CD4-positive, alpha-beta T cell treated with Interleukin-6 for 4 hours (primary cell): ENCODE results near the gene MESD.

Source experiments
- DNase-seq: peaks from one replicate; pipeline ENCODE4 v3.0.0-alpha.2; 2020; ENCODE audit warnings: mixed read lengths

The MESD gene

DNA sequence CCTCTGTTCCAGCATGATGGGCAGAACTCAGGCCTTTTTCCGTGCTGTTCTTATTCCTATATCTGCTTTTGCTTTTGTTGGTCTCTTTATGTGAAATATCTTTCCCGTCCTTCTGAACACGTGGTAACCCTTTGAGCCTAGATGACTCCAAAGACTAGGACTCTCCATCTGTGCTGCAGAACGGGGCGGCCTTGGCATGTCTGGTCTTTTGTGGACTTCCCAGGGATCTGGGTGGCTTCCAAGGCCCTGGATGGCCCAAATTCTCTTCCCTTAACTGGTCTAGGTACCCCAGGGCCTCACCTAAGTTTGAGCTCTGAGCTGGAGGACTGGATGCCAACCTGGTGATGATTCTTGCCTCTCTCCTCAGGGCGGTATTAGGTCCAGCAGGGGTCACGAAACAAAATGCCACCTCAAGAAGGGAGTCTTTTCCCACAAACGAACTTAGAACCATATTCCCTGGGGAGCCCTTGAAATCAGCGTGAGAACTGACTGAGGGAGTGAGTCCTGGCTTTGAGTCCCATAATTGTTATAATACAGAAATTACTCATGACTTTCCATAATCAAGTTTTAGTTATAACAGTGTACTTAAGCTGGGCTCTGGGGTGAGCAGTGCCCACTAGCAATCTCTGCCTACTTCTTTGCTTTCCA, 25.0 kb upstream of the MESD start:
- DNase-seq = no peak

DNA sequence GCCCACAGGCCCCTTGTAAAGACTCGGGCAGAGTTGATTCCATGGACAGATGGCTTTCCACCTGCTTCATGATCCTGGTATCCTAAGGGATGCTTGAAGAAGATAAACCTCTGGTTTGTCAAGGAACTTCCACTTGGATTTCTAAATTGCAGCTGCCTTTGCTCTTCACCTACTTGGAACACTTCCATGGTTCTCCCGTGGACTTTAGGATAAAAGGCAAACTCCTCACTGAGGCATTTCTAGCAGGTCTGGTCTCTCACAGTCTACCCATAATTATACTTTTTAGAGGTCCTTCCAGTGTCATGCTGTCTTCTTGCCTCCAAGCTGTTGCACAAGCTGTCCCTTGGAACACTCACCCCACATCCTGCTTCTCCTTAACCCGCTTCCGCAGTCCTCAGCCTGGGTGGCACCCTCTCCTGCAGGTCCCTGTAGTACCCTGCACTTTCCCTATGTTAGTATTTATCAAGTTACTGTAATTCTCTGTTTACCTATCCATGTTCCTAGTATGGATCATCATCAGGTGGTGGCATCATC, 23.8 kb upstream of the MESD start:
- no peak for DNase-seq

DNA sequence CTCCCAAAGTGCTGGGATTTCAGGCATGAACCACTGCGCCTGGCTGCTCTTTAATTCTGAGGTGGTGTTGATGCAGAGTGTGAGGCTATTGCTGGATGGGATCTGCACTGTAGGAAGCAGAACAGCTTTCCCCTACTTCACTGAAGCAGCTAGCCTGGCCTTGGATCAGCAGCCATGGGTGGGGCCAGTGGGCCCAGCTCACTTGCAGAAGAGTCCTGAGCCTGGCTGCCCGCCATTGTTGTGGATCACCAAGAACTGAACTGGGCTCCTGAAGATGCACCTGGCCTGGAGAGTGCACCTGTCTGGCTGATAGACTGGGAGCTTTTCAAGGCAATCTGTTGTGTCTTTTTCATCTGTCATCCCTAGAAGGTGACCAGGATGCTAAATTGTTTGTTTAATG, 23.0 kb upstream of the MESD start:
- DNase-seq = no peak

DNA sequence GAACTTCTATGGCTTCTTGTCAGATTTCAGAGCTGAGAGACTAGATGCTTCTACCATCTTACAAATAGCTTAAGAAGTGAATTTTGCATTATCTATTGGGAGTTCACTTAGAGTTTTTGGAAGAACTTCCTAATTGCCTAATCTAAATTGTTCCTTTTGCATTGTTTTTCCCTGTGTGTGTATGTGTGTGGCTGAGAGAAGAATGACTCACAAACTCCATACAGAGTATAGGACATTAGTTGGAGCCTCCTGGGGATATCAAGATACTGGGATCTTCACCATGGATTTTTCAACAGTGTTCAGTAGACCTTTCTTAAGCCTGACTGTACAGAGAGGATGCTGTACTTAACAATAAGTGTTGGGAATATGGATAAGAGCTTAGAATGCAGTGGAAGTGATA, 22.0 kb upstream of the MESD start:
- DNase-seq = no peak

DNA sequence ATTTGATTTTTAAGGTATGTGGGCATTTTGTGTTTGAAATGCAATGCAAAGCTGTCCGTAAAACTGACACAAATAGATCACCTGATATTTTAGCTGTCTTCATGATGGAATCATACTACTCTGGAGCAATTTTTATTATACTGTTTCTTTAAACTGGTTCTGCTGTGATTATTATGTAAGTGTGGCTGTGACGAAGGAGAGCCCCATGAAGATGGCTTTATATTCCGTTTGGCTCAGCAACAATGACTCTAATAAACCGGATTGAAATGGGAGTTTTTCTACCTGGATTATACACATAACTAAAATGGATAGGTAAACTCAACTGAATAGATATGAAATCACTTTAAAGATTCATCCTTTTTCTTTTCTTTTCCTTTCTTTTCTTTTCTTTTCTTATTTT, 20.5 kb upstream of the MESD start:
- DNase-seq = no peak

DNA sequence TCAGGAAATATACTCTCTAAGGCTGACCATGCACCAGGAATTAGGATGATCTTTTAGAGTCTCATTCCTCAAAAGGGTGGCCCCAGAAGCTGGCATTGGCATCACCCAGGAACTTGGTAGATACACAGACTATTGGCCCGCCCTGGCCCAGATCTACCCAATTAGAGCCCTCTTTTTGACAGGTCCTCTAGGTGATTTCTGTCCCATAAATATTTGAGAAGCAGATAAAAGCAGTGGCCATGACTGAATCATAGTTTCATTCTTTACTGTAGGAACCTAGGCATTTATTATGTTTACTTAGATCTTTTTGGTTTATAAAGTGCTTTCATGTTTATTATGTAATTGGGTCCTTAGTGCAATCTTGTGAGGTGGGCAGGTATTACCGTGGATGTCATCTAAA, 18.7 kb upstream of the MESD start:
- no peak for DNase-seq

DNA sequence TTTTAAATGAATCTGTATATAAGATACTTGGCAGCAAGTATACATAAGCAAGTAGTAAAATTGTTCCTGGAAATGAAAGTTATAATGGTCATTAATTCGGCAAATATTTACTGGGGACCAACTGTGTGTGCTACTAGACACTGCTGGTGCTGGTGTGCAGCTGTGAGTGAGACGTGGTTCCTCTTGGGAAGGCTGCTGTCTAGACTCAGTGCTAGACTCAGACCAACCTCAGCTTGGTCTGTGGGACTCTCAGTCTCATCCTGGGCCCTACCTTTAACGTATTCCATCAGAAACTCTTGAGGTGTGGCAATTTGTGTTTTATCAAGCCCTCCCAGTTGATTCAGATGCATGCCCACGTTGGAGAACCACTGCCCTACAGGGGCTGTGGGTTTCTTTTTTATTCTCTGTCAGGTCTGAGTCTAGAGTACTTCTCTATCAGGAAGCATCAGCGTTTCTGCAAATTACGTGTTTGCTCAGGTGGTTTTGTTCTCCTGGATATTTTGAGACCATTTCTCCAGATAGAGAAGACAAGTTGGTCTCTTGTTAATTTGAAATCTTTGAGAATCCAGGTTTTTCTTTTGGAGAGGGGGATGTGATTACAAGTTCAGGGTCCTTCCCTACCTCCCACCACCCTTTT, 17.9 kb upstream of the MESD start:
- DNase-seq = no peak

DNA sequence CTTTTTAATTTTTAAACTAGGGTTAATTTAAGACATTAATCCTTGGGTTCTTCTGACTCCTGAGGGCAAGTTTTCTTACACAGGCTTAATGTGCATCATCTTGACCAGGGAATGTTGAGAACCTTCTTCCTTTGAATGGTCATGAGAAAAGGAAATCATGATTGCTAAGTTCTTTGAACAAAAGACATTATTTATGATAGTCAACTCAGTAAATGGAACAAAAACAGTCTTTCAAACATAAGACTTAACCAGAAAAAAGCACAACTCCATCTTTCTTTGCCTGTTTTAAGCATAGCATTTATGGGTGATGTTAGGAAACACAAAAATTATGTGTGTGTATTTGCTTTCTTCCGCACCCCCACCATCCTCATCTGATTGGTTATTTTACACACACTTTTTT, 16.5 kb upstream of the MESD start:
- no peak for DNase-seq

DNA sequence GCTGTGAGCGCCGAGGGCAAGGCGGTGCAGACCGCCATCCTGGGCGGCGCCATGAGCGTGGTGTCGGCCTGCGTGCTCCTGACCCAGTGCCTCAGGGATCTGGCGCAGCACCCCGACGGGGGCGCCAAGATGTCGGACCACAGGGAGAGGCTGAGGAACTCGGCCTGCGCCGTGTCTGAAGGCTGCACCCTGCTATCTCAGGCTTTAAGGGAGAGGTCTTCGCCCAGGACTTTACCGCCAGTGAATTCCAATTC, 13.4 kb upstream of the MESD start:
- no peak for DNase-seq

DNA sequence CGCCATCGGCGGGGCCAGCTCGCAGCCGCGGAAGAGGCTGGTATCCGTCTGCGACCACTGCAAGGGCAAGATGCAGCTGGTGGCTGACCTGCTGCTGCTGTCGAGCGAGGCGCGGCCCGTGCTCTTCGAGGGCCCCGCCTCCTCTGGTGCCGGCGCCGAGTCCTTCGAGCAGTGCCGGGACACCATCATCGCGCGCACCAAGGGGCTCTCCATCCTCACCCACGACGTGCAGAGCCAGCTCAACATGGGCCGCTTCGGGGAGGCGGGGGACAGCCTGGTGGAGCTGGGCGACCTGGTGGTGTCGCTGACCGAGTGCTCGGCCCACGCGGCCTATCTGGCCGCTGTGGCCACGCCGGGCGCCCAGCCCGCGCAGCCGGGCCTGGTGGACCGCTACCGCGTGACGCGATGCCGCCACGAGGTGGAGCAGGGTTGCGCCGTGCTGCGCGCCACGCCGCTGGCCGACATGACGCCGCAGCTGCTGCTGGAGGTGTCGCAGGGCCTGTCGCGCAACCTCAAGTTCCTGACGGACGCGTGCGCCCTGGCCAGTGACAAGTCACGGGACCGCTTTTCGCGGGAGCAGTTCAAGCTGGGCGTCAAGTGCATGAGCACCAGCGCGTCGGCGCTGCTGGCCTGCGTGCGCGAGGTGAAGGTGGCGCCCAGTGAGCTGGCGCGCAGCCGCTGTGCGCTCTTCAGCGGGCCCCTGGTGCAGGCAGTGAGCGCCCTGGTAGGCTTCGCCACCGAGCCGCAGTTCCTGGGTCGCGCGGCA, 12.9 kb upstream of the MESD start:
- DNase-seq = no peak

DNA sequence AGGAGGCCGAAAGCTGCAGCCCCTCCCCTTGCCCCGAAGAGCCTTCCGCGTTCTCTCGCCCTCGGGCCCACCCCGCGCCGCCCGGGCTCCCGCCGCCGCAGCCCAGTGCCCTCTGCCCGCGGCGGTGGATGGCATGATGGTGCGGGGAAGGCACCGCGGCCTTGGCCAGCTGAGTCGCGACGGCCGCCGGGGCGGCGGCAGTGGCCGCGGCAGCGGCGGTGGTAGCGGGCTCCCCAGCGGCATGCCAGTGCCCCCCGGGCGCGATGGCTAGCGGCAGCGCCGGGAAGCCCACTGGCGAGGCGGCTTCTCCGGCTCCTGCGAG, 12.4 kb upstream of the MESD start:
- DNase-seq = no peak

DNA sequence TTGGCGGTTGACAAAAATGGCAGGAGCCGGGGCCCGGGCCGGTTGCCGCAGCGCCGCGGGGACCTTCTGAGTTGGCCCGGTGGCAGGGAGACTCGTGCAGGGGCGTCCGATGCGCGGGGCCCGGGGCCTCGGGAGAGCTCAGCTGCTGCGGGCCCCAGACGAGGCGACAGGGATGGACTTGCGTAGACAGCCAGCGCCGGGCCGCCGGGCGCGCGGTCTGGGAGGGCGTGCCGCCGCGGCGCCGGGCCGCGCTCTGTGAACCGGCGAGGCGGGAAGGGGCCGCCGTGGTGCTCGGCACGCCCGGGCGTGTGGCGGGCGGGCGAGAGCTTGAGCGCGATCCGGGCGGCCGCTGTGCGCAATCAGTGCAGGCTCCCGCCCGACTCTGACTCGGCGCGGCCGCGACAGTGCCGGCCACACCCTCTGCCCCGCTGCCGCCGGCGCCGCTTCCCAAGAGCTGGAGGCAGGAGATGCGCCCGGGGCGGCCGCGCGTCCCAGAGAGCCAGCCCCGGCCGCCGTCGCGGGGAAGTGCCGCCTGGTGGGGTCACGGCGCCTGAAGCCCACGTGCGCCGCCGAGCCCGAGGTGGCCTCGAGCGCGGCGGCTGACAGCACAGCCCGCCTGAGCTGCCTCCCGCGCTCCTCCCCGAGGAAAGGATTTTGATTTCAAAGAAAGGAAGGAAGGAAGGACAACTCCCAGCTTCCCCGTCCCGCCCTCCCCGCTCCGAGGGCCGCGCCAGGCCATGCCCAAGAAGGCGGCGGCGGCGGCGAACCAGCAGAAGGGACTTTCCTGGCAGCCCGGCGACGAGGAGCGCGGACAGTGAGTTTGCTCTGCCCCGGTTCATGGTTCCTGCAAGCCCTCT, 11.8 kb upstream of the MESD start:
- DNase-seq = peak; percentile 49

DNA sequence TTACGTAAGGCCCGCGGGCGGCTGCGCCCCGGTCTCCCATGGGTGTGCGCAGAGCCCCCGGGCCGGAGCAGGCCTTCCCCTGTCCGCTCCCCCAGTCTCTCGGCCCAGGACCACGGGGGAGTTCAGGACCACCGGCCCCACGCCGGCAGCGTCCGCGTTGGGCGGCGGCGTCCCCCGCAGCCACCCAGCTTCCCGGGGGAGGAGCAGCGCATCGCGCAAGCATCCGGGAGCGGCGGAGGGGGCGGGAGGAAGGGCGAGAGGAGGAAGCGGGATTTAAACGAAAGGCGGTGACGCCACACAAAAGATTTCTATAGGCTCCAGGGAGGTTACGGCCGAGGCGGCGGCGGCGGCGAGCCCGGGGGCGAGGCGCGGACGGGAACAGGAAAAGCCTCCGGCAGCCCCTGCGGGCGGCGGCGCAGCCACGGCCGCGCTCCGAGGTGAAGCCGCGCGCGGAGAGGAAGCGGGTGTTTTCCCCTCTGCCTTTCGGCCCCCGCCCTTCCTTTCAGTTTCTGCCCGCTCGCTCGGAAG, 11.1 kb upstream of the MESD start, which contains the start of gene TLNRD1:
TSS of gene TLNRD1 (plus strand) at position 300 of the 528 bp plus-strand sequence. CDS start 1,349 bp downstream, outside the sequence.
- peak; percentile 91 for DNase-seq

DNA sequence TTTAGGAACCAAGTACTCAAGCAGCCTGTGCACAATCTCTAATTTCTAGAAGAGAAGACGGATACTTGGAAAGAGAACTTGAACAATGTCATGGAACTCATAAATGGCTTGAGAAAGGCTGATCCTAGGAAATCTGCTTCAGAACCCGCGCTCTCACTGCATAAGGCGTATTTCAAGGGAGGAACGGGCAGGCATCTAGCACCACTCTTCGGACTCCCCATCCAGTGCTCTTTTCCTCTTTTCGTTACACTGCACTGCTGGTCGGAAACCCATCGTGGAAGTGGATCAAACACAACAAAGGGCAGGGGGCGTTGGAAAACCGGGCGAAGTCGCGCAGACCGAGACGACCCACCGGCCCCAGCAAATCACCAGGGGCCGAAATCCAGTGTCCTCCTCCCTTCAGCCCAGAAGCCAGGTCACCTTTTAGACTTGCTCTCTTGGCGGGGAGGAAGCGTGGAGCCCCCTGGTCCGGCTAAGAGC, 10.6 kb upstream of the MESD start:
- no peak for DNase-seq

DNA sequence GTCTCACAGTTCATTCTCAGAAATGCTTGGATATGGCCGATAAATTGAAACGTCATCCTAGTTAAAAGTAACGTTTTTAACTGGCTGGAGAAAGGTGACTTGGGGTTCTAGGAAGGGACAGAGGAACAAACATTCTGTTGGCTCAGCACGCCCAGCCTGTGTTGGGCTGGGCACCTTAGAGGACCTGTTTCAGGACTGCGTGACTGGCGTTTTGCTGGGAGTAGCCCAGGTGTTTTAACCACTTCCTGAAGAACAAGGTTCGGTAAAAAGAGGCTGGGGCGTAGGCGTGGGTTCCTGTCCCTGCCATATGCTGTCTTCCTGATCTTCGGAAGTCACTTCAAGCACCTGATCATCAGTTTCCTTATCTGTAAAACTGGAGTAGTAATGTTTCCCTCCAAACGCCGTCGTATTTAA, 10.0 kb upstream of the MESD start:
- peak; percentile 71 for DNase-seq

DNA sequence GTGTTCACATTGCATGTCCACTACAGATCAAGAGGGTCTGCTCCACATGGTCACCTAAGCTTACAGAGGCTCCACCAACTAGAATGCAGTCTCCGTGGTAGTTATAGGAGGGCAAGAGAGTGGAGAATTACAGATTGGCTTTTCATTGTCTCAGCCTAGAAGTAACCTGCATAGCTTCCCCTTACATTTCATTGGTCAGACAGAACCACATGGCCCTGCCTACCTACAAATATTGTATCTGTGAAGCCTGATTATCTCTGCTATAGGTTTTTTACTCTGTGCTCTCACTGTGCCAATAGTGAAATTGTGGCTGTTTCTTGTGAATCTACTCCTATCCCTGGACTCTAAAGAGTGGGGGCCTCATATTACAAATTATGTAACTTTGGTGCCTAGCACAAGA, 8.6 kb upstream of the MESD start:
- no peak for DNase-seq

DNA sequence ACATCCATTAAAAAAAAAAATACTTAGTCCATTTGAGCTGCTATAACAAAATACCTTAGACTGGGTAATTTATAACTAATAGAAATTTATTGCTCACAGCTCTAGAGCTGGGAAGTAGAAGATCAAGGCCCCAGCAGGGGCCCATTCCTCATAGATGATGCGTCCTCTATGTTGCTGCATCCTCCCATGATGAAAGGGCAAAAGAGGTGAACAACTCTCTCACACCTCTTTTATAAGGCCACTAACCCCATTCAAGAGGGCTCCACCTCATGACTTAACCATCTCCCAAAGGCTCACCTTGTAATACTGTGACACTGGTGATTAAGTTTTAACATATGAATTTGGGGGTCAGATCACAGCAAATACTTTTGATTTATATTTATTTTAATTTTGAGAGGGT, 8.1 kb upstream of the MESD start:
- no peak for DNase-seq

DNA sequence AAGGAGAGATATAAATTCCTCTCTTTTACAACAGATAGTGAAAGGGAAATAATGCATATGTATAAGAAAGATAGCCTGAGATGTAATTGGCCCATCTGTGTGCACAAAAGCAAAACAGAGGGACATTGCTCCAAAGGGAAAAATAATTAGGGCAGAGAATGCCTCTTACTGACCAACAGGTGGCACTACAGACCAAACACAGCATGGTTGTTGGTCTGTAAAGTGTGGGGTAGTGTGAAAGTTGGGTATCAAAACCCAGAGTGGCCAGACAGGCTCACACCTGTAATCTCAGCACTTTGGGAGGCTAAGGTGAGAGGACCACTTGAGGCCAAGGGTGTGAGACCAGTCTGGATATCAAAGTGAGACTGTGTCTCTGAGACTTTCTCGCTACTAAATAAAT, 6.6 kb upstream of the MESD start:
- DNase-seq = no peak

DNA sequence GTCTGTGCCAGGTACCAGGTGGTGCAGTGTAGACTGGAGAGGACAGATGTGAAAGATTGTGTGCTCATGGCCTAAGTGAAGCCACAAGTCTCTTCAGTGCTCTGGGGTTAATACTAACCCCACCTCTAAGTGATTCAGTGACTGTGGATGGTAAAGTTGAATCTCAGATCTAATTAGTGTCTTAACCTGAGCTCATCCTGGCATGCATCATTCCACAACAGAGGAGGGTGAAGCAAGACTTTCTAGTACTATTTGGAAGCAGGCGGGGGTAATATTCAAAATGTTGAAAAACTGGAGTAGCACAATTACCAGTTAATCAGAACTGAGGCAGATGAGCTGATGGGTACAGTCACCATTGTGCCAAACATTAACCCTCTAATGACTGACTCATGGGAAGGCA, 2.8 kb upstream of the MESD start:
- no peak for DNase-seq

DNA sequence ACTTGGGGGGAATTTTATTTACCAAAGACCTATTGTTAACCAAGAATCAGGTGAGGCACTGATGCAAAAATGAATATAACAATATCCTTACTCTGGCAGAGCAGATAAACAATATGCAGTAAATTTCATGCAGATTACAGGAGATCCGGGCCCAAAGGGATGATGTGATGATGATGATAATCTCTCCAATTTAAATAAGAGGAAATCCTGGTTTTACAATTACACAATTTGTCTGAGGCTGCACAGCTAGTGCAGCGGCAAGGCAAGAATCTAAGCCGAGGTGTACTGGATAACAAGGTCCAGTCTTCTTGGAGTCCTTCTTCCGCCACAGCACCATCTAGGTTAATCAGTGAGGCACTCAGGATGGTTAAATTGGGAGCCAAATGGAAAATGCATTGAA, 2.4 kb upstream of the MESD start:
- no peak for DNase-seq

DNA sequence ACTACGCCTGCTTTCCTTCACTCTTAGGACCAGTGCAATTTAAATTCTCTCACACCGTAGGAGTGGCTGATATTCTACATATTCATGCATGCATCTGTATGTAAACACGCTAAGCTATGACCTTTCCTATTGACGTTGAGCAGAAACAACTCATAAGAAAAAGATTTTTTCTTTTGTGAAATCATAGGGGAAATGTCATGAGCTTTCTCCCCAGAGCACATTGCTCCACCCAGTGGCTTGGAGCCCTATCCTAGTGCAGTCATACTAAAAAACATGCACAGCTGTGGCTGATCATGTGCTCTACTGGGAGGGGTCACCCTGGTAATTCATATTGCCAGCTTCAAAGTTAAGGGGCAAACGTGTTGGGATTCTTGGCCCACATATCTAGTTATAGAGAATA, 1.8 kb upstream of the MESD start:
- DNase-seq = peak; percentile 48

DNA sequence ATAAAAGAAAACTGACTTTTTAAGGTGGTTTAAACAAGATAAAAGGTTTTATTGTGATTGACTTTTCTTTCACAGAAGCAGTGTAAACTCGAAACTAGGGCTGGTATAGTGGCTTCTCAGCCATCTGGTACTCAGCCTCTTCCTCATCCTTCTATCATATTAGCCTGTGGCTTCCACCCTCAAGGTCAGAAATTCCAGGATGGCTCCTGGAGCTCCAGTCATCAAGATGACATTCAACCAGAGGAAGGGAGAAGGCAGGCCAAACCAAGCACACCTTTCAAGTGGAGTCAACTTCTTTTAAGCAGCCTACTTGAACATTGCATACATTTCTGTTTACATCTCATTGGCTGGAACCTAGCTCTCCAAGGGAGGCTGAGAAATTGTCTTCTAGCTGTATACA, 1.3 kb upstream of the MESD start:
- no peak for DNase-seq

DNA sequence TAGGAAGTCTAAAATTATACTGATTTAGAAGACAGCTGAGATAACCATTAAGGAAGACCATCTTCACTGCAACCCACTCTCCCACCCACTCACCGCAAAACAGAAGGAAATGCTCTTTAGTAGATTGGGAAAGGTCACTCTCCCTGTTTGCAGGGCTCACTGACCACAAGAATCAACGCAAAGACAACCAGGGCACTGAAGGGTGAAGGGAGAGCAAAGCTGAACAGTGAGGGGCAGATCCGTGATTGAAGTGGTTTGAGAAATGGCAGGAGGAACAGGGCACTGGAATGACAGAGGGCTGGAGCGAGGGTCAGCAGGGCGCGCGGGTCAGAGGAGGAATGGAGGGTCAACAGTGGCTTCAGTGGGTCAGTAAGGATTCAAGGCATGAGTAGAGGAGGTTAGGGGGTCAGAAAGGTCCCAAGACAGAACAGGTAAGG, 520 bp downstream of the MESD start:
- no peak for DNase-seq
